T-helper 1 cell treated with Interleukin-12 subunit alpha and Interleukin-12 subunit beta and Interleukin-4 antibody, amounts not matched to agents 30 μg/mL and 1 μg/mL, for 36 hours (primary cell): ENCODE results near the gene C7orf25.
A peak's percentile ranks its signal among the peaks of the same experiment; 100 is the strongest.

Experiments
- H3K27ac Mint-ChIP-seq: one replicate; pipeline ENCODE4 v1.8.0; 2021; ENCODE audit warnings: mild to moderate bottlenecking, mixed read lengths
- H3K27me3 Mint-ChIP-seq: one replicate; pipeline ENCODE4 v1.8.0; 2021; ENCODE audit warnings: low read depth, mixed read lengths
- H3K36me3 Mint-ChIP-seq: one replicate; pipeline ENCODE4 v1.8.0; 2021; ENCODE audit warnings: low read depth, mixed read lengths
- H3K4me1 Mint-ChIP-seq: one replicate; pipeline ENCODE4 v1.8.0; 2021; ENCODE audit warnings: low read depth, mixed read lengths
- H3K4me3 Mint-ChIP-seq: one replicate; pipeline ENCODE4 v1.8.0; 2021; ENCODE audit warnings: mild to moderate bottlenecking, moderate library complexity, mixed read lengths
- H3K9me3 Mint-ChIP-seq: one replicate; pipeline ENCODE4 v1.8.0; 2021; ENCODE audit warnings: mixed read lengths

C7orf25 gene

DNA sequence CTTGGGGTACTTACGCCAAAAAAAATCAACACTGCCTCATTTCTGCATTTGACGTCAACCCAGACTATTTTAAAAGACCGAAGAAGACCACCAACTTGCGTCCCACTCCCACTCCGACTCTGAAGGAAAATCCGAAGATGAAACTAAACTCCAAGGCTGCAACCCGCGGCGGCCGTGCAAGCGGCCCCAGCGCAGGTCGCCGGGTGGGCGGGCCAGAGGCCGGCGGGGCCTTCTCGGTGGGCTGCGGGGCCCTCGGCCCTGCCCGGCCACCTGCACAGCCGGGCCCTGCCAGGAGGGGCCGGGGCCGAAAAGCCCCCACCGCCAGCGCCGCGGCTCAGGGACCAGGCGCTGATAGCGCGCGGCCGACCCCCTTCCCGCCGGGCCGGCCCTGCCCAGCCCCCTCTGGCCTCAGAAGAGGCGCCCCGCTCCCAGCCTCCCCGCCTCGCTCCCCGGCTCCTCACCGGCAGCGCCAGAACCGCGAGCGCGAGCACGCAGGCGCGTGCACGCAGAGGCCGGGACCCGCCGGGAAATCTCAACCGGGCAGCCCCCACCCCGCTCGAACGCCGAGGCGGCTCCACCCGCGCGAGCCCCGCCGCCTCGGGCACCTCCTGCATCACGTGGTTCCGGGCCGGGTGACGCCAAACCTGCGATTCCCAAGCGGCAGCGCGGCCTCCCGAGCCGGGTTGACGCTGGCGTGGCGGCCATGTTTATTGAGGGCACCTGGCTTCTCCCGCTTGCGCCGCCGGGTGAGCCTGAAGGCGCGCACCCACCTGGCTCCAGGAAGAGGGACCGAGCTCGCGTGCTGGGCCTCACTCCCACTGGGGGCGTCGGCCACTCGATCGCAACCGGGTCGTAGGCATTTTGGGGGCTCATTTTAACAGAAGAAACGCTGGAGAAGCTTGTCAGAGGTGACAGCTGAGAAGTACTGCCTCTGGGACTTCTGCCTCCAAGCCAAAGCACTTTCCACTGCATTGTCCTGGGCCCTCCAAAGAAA, at the start of gene C7orf25:
C7orf25 (minus strand) TSS at position 617 of the 994 bp plus-strand sequence. CDS start 1,170 bp downstream, outside the sequence.
- H3K4me3 Mint-ChIP-seq, result peak within 1 kb of the TSS; percentile 92
- no peaks in the 10 kb centered on the region for H3K27me3 Mint-ChIP-seq
- H3K27ac Mint-ChIP-seq, result peak within 1 kb of the TSS; percentile 83

DNA sequence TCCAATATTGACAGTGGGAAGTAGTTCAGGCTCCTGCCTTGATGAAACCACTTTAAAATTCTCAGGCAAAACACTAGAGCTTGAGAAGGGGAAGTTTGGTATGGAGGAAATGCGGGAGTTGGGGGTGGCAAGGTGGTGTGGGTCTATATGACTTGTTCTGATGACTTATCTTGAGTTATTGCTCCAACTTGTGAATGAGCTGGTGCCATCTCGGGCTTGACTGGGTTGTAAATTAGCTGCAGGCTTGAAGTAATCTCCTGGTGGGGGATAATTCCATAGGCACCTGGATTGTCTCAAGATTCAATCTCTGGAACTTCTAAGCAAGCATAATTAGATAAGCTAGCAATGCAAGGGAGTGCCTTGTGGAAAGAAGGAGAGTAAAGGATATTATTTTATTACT, 49.3 kb upstream of the C7orf25 start:
- Mint-ChIP-seq H3K27me3 (no peaks in the 10 kb centered on the region), H3K4me1 (peaks cover 15% of the 10 kb centered on the region), H3K36me3 (no peaks in the 10 kb centered on the region), H3K27ac (no peak overlapping the region), H3K4me3 (no peak overlapping the region), H3K9me3 (peaks cover 4% of the 10 kb centered on the region)

More for the DNA sequence above, at the start of gene C7orf25:
- peaks cover 63% of the 10 kb centered on the region for H3K4me1 Mint-ChIP-seq
- H3K36me3 Mint-ChIP-seq, result peaks cover 40% of the 10 kb centered on the region
- no peaks in the 10 kb centered on the region for H3K9me3 Mint-ChIP-seq

DNA sequence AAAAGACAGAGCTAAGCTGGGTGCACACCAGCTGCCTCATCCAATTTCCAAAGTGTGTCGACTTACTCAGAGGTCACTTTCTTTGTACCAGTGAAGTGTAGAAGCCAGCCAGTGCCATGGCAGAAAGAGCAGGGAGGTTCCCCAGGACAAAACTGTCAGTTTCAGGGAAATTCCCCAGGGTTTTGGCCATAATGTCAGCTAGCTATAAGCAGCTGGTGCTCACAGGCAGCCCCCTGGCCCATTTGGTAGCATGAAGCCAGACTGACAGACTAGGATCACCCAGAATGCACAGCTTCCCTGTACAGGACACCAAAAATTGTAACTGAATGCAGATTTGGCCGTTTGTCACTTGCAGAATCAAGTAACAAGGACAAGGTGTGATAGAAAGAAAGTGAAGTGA, 48.9 kb upstream of the C7orf25 start:
- Mint-ChIP-seq H3K27ac (no peak overlapping the region), H3K4me3 (no peak overlapping the region), H3K9me3 (peaks cover 7% of the 10 kb centered on the region), H3K4me1 (peaks cover 15% of the 10 kb centered on the region), H3K36me3 (no peaks in the 10 kb centered on the region), H3K27me3 (no peaks in the 10 kb centered on the region)

DNA sequence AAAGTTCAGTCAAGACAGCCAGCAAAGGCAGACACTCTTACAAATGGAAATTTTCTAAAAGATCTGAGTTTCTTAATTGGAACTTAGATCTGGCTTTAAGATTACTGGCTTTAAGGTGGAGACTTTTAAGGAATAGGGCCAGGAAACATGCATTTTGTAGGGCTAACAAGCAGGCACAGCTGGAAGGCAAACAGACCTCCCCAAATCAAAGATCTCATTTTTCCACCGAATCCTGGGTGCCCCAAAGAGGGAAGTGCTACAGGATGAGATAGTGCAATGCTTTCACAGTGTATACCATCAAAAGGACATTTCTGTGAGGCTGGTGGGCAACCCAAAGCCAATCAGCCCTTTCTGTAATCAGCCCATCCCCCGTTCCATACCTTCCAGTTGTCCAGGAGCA, 47.7 kb upstream of the C7orf25 start:
- Mint-ChIP-seq H3K4me3 (no peak overlapping the region), H3K27me3 (no peaks in the 10 kb centered on the region), H3K36me3 (no peaks in the 10 kb centered on the region), H3K27ac (no peak overlapping the region), H3K4me1 (peaks cover 8% of the 10 kb centered on the region), H3K9me3 (peaks cover 8% of the 10 kb centered on the region)

DNA sequence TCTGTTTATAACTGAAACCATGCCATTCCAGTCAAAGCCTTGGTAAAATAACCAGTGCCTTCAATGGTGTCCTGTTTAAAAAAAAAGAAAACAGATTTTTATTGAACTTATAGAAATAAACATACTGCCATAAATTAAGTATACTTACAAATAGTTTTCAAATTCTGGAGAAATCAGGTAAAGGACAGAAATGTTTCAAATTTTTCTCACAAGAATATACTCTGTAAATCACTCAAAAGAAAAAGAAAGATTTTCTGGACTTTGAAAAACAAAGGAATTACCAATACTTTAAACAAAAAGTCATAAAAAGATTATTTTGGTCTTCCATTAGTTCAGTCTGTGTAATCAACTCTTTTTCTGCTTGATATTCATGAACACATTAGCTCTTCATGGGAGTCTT, 44.2 kb upstream of the C7orf25 start:
- Mint-ChIP-seq H3K4me3 (no peak overlapping the region), H3K36me3 (no peaks in the 10 kb centered on the region), H3K27ac (no peak overlapping the region), H3K27me3 (no peaks in the 10 kb centered on the region), H3K4me1 (peaks cover 5% of the 10 kb centered on the region), H3K9me3 (peaks cover 8% of the 10 kb centered on the region)

DNA sequence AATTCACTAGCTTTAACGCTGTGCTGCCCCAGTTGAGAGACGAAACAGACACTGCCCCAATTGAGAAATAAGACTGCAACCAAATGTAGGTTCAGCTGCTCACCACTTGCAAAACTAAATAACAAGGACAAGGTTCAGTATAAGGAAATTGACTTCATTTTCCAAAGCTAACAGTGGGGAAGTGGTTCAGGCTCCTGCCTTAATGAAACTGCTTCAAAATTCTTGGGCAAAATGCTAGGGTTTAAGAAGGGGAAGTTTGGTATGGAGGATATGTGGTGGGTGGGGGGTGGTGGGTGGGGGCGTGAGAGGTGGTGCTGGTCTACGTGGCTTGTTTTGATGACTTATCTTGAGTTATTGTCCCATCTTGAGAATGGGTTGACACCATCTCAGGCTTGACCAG, 42.1 kb upstream of the C7orf25 start:
- Mint-ChIP-seq H3K9me3 (peaks cover 8% of the 10 kb centered on the region), H3K27me3 (no peaks in the 10 kb centered on the region), H3K27ac (no peak overlapping the region), H3K36me3 (no peaks in the 10 kb centered on the region), H3K4me1 (no peaks in the 10 kb centered on the region), H3K4me3 (no peak overlapping the region)

DNA sequence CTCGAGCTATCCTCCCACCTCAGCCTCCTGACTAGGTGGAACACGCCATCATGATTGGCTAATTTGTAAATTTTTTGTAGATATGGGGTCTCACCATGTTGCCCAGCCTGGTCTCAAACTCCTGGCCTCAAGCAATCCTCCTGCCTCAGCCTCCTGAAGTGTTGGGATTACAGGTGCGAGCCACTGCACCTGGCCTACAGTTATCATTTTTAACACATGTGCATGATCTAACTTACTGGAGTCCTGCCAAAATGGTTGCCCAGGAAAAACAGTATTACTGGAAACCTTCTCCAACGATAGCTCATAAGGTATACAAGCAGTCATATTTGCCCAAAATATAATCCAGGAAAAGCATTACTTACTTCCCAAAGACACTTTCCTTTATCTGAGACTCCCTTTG, 40.5 kb upstream of the C7orf25 start:
- no peaks in the 10 kb centered on the region for H3K4me1 Mint-ChIP-seq
- no peak overlapping the region for H3K4me3 Mint-ChIP-seq
- no peaks in the 10 kb centered on the region for H3K27me3 Mint-ChIP-seq
- H3K27ac Mint-ChIP-seq, result no peak overlapping the region
- no peaks in the 10 kb centered on the region for H3K36me3 Mint-ChIP-seq
- H3K9me3 Mint-ChIP-seq, result peaks cover 8% of the 10 kb centered on the region

- Mint-ChIP-seq H3K27ac (no peak overlapping the region), H3K4me1 (peaks cover 11% of the 10 kb centered on the region), H3K4me3 (no peak overlapping the region), H3K9me3 (no peaks in the 10 kb centered on the region), H3K36me3 (no peaks in the 10 kb centered on the region), H3K27me3 (no peaks in the 10 kb centered on the region)
Observed at GRCh38 chr7:42950417-42950816, 38.5 kb upstream of the C7orf25 start.

- Mint-ChIP-seq H3K4me3 (no peak overlapping the region), H3K9me3 (no peaks in the 10 kb centered on the region), H3K36me3 (no peaks in the 10 kb centered on the region), H3K27me3 (no peaks in the 10 kb centered on the region), H3K4me1 (peaks cover 12% of the 10 kb centered on the region), H3K27ac (no peak overlapping the region)
Observed at GRCh38 chr7:42947521-42947920, 35.7 kb upstream of the C7orf25 start.

DNA sequence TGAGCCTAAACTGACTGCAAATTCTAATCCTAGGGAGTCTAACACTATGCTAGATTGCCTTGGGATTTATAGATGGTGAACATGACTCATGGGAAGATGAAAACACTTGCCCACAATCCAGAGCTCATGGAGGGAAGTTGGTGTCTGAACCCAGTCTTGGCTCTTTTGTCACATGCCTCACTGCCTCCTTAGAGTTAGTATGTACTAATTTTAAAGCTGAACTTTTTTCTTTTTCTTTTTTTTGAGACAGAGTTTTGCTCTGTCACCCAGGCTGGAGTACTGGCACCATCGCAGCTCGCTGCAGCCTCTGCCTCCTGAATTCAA, 34.7 kb upstream of the C7orf25 start:
- H3K4me3 Mint-ChIP-seq, result no peak overlapping the region
- H3K9me3 Mint-ChIP-seq, result no peaks in the 10 kb centered on the region
- H3K36me3 Mint-ChIP-seq, result no peaks in the 10 kb centered on the region
- no peaks in the 10 kb centered on the region for H3K27me3 Mint-ChIP-seq
- peaks cover 12% of the 10 kb centered on the region for H3K4me1 Mint-ChIP-seq
- H3K27ac Mint-ChIP-seq, result peak overlapping the region; percentile 95

- peak overlapping the region; percentile 95 for H3K27ac Mint-ChIP-seq
- H3K4me1 Mint-ChIP-seq, result peaks cover 16% of the 10 kb centered on the region
- H3K9me3 Mint-ChIP-seq, result no peaks in the 10 kb centered on the region
- no peaks in the 10 kb centered on the region for H3K27me3 Mint-ChIP-seq
- peak overlapping the region; percentile 81 for H3K4me3 Mint-ChIP-seq
- H3K36me3 Mint-ChIP-seq, result no peaks in the 10 kb centered on the region
Observed at GRCh38 chr7:42945821-42946626, 34.2 kb upstream of the C7orf25 start.

- H3K4me3 Mint-ChIP-seq, result no peak overlapping the region
Observed at GRCh38 chr7:42940985-42941847, 29.3 kb upstream of the C7orf25 start.

DNA sequence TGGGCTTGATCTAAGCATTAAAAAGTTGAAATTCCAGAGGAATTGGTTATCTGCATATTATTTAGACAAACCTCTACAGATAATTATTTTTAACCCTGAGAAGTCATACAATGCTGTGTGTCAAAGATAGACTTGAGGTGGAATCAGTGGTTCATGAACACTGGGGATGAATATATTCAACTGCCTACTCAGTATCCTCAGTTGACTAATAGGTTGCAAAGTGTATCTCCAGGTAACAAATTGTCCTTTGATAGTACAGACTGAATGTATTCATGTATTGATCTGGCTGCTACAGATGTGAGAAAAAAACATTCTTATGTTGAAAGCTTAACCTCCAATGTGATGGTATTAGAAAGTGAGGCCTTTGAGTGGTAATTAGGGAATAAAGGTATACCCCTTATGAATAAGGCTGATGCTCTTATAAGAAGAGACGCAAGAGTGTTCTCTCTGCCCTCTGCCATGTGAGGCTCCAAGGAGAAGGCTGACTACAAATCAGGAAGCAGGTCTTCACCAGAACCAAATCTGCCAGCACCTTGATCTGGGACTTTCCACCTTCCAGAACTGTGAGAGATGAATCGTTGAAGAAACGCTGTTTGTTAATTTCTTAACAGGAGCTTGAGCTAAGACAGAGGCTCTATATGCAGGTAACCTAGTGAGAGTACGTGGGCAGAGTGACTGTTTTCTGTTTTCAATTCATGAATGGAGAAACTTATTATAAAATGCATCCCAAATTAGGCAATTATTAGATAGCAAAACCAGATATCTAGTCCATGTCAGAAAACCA, 27.8 kb upstream of the C7orf25 start:
- H3K36me3 Mint-ChIP-seq, result peaks cover 23% of the 10 kb centered on the region
- peaks cover 29% of the 10 kb centered on the region for H3K4me1 Mint-ChIP-seq

More at GRCh38 chr7:42940985-42941847, 29.3 kb upstream of the C7orf25 start:
- H3K27ac Mint-ChIP-seq, result no peak overlapping the region
- H3K4me1 Mint-ChIP-seq, result peaks cover 32% of the 10 kb centered on the region
- no peaks in the 10 kb centered on the region for H3K27me3 Mint-ChIP-seq
- H3K36me3 Mint-ChIP-seq, result peaks cover 13% of the 10 kb centered on the region
- no peaks in the 10 kb centered on the region for H3K9me3 Mint-ChIP-seq

More for the DNA sequence above, 27.8 kb upstream of the C7orf25 start:
- Mint-ChIP-seq H3K9me3 (no peaks in the 10 kb centered on the region), H3K27ac (peak overlapping the region; percentile 12), H3K27me3 (no peaks in the 10 kb centered on the region), H3K4me3 (no peak overlapping the region)
